AG09319 (cell line): Measurements from ENCODE around the gene NEIL1.

Source experiments
- DNase-seq: peaks from one replicate; pipeline ENCODE4 v3.0.0-alpha.2; 2010; ENCODE audit warnings: low read depth; ENCODE audit errors: extremely low read depth
- TF ChIP-seq, protein P1 (sequence below): IDR thresholded peaks from 2 replicates; pipeline ENCODE4 v1.5.1; 2011; ENCODE audit warnings: low read depth, mild to moderate bottlenecking, inconsistent platforms, low read length, moderate library complexity

The NEIL1 gene

DNA sequence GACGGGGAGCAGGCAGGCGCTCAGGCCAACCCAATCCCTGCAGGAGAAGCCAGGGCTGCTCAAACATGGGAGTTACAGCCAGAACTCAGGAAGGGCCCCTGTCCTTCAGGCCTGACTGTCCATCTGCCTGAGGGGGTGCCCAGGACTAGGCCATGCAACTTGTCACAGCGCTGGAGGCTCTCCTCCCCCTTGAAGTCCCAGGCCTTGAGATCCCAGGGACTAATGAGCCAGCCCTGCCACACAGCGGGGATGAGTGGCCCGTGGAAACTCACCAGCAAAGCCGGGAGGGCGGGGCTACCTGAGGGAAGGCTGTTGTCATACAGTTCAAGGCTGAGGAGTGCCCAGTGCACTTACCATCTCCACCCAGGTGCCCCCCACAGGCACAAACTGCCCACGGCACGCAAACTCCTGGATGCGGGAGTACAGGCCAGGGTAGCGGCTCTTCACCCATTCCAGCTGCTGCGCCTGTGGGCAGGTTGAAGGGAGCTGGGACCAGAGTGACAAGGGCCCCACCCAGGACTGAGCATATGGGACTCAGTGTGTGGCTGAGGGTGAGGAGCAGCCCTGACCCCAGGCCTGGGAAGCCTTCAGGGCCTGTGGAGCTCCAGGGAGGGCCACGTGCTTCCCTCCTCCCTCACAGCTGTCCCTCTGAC, 15.3 kb downstream of the NEIL1 start:
- DNase-seq: no peak

DNA sequence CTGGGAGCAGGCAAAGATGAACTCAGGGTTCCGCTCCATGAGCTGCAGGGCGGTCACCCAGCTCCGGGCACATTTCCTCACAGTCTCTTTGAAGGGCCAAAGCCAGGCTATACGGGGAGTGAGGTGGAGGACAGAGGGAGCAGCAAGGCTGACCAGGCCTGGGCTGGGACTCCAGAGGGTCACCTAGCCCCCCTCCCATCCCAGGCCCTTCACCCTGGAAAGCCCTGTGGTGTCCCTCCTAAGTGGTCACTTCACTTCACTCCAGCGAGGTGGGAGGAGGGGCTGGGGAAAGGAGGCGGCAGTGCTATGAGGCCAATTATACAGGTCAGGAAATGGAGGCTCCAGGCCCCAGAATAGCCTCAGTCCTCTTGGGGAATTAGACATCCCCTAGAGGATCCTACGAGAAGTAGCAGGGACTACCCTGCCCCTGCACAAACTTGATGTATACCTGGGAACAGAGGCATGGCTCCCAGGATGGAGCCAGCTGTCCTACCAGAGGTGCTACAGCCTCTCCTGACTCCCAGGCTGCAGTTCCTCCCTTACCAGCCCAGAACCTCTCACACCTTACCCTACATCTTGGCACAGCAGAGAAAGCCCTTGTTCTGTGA, 15.9 kb downstream of the NEIL1 start:
- TF ChIP-seq, protein P1, sequence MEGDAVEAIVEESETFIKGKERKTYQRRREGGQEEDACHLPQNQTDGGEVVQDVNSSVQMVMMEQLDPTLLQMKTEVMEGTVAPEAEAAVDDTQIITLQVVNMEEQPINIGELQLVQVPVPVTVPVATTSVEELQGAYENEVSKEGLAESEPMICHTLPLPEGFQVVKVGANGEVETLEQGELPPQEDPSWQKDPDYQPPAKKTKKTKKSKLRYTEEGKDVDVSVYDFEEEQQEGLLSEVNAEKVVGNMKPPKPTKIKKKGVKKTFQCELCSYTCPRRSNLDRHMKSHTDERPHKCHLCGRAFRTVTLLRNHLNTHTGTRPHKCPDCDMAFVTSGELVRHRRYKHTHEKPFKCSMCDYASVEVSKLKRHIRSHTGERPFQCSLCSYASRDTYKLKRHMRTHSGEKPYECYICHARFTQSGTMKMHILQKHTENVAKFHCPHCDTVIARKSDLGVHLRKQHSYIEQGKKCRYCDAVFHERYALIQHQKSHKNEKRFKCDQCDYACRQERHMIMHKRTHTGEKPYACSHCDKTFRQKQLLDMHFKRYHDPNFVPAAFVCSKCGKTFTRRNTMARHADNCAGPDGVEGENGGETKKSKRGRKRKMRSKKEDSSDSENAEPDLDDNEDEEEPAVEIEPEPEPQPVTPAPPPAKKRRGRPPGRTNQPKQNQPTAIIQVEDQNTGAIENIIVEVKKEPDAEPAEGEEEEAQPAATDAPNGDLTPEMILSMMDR: no peak
- DNase-seq: no peak

More for the DNA sequence above, 15.3 kb downstream of the NEIL1 start:
- TF ChIP-seq, protein P1: no peak

DNA sequence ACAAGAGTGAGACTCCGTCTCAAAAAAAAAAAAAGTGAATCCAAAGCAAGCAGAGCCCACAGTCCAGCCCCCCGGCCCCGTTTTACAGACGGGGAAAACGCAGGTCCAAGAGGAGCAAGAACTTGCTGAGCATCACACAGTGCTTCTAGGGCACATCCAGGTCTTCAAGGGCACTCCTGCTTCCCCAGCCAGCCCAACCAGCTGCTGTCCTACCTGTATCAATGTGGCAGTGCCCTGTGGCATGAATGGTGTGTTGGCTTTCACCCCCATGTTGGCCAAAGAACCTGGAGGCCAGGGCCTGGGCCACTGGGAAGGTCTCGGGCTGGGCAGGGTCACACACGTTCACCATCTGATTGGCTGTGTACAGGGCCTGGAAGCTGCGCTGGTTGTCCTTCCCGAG, 16.9 kb downstream of the NEIL1 start:
- no peak for DNase-seq
- TF ChIP-seq, protein P1: no peak

- DNase-seq: no peak
- TF ChIP-seq, protein P1: no peak
These were observed 18.0 kb downstream of the NEIL1 start for GRCh38 chr15:75364881-75365280.

- DNase-seq: no peak
- TF ChIP-seq, protein P1: no peak
These were observed 19.3 kb downstream of the NEIL1 start for GRCh38 chr15:75366163-75366562.

GRCh38 chr15:75367006-75367405, 20.2 kb downstream of the NEIL1 start:
- DNase-seq: no peak
- TF ChIP-seq, protein P1: no peak

DNA sequence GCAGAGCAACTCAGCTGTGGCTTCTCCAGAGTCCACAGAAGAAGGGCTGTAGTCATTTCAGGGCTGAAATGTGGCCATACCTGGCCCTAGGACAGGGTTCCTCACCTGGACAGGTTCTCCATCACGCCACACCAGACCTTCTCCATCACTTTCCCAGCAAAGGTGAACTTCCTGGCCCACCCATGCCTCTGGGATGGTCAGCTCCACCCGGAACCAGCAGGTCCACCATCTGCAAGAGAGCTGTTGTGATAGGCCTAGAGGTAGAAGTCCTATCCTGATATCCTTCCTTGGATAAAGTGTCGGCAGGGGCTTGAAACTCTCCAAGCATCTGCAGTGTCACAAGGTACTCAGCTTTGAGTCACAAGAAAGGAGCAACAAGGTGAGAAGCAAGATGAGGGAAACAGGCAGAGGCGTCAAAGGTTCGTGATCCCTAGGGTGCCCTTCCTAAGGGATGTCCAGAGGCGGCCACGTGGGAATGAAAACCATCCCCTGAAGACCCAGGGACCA, 20.6 kb downstream of the NEIL1 start:
- DNase-seq: no peak

More for the DNA sequence above, 20.6 kb downstream of the NEIL1 start:
- TF ChIP-seq, protein P1: no peak
